HepG2 (cell line): ENCODE results near the gene EIF3L. TPM values are rescaled to one million over a fixed set of nuclear protein-coding genes. Genes with fewer than 3 reads are reported as not detected.

ENCODE experiments used
- BCL6 ChIP-seq: IDR thresholded peaks from 2 replicates; pipeline ENCODE4 v1.6.1; 2016; ENCODE audit warnings: missing genetic modification reagents, missing compliant biosample characterization
- GATA4 ChIP-seq: sonication (generic); IDR thresholded peaks from 2 replicates; pipeline ENCODE4 v1.6.1; 2016; ENCODE audit warnings: antibody characterized with exemption, low read depth, borderline replicate concordance
- SKIL ChIP-seq: sonication (generic); formaldehyde crosslinking; IDR thresholded peaks from 2 replicates; pipeline ENCODE4 v1.8.0; 2022; ENCODE audit warnings: missing genetic modification reagents, mild to moderate bottlenecking, moderate library complexity, borderline replicate concordance
- ZIK1 ChIP-seq: sonication (generic); formaldehyde crosslinking; IDR thresholded peaks from 2 replicates; pipeline ENCODE4 v1.5.0; 2020; ENCODE audit warnings: mild to moderate bottlenecking, low read depth, missing genetic modification reagents, borderline replicate concordance
- ZNF280D ChIP-seq: sonication (generic); formaldehyde crosslinking; IDR thresholded peaks from 2 replicates; pipeline ENCODE4 v1.5.1; 2020; ENCODE audit warnings: mild to moderate bottlenecking, missing genetic modification reagents
- ZNF281 ChIP-seq: sonication (generic); formaldehyde crosslinking; IDR thresholded peaks from 2 replicates; pipeline ENCODE4 v1.4.0; 2020; ENCODE audit warnings: missing genetic modification reagents, borderline replicate concordance
- ZNF484 ChIP-seq: sonication (generic); formaldehyde crosslinking; IDR thresholded peaks from 2 replicates; pipeline ENCODE4 v1.5.1; 2020; ENCODE audit warnings: mild to moderate bottlenecking, low read depth, missing genetic modification reagents, borderline replicate concordance
- ZNF629 ChIP-seq: sonication (generic); formaldehyde crosslinking; conservative IDR thresholded peaks from 2 replicates; pipeline ENCODE4 v1.5.0; 2020; ENCODE audit warnings: missing genetic modification reagents
- ZNF770 ChIP-seq: sonication (generic); formaldehyde crosslinking; IDR thresholded peaks from 2 replicates; pipeline ENCODE4 v1.5.0; 2020; ENCODE audit warnings: mild to moderate bottlenecking, missing genetic modification reagents
- ZNF777 ChIP-seq: sonication (generic); formaldehyde crosslinking; IDR thresholded peaks from 2 replicates; pipeline ENCODE4 v1.4.0; 2020; ENCODE audit warnings: missing genetic modification reagents
- ZSCAN12 ChIP-seq: sonication (generic); formaldehyde crosslinking; IDR thresholded peaks from 2 replicates; pipeline ENCODE4 v1.9.0; 2021; ENCODE audit warnings: mild to moderate bottlenecking, missing genetic modification reagents
- ZSCAN20 ChIP-seq: sonication (generic); formaldehyde crosslinking; IDR thresholded peaks from 2 replicates; pipeline ENCODE4 v1.4.0; 2020; ENCODE audit warnings: missing genetic modification reagents, mild to moderate bottlenecking, borderline replicate concordance
- polyA plus RNA-seq, 8 experiments: library from polyadenylated mRNA; depleted of rRNA in 3 of 8; stranded (reverse) in 7 of 8; unstranded in 1 of 8; fragments of >200 nt; fragmentation: Illumina TruSeq in 4 of 8; extraction: Trizol in 4 of 8; gene quantifications; 2 replicates each; pipeline versions ENCODE4 v1.2.1 to v1.2.3, GENCODE V29; 2011 to 2016; ENCODE audit warnings: low read depth in 4 of 8, missing spikeins in 1 of 8, mixed read lengths in 1 of 8; ENCODE audit not compliant: insufficient read depth in 1 of 8
- total RNA-seq, 5 experiments: library from RNA; depleted of rRNA; stranded (reverse); fragments of >200 nt; fragmentation: Illumina TruSeq; extraction: Trizol; gene quantifications; 2 replicates each; pipeline ENCODE4 v1.2.3, GENCODE V29; 2016; ENCODE audit warnings: low read depth in 1 of 5

EIF3L gene
- total and polyA plus RNA-seq, 2 of the 13 experiments (the other 11 are each of a cell fraction or from before 2014, with no cell fraction given): 514 to 793 TPM

- peak; percentile 37; the same call in 1 of the 2 replicates for TF ChIP-seq ZNF484 (CRISPR knock-in tag)
- TF ChIP-seq ZSCAN12 (CRISPR knock-in tag): no peak
- no peak; the same call in 1 of the 2 replicates for TF ChIP-seq ZNF770 (CRISPR knock-in tag)
- peak; percentile 52; the same call in 1 of the 2 replicates for TF ChIP-seq ZIK1
- no peak for TF ChIP-seq ZNF629 (CRISPR knock-in tag)
- TF ChIP-seq BCL6 (CRISPR knock-in tag): peak; percentile 20; the same call in 1 of the 2 replicates
- 0 out of 2 replicates have a peak, but pooled peaks have one; percentile 64 for TF ChIP-seq ZNF777 (CRISPR knock-in tag)
- TF ChIP-seq ZNF280D (CRISPR knock-in tag): peak; percentile 49
- TF ChIP-seq SKIL (CRISPR knock-in tag): peak; percentile 24; the same call in 1 of the 2 replicates
- TF ChIP-seq GATA4: no peak; the same call in 1 of the 2 replicates
- TF ChIP-seq ZNF281: no peak
- TF ChIP-seq ZSCAN20 (CRISPR knock-in tag): no peak
Observed at GRCh38 chr22:37807410-37808293, 41.6 kb upstream of the EIF3L start, which contains the start of gene GCAT (continued).
